GM21390 (cell line): ENCODE results near the gene NT5E.
"Not testable (repeated sequence)": the region's sequence is repeated elsewhere in the genome, so short reads cannot be mapped to it uniquely, and the experiment has no call there.

Experiments
- ATAC-seq: cut with Tn5 transposase; IDR thresholded peaks from one replicate; pipeline ENCODE4 v1.9.1; 2021; ENCODE audit not compliant: unreplicated experiment

The NT5E gene

DNA sequence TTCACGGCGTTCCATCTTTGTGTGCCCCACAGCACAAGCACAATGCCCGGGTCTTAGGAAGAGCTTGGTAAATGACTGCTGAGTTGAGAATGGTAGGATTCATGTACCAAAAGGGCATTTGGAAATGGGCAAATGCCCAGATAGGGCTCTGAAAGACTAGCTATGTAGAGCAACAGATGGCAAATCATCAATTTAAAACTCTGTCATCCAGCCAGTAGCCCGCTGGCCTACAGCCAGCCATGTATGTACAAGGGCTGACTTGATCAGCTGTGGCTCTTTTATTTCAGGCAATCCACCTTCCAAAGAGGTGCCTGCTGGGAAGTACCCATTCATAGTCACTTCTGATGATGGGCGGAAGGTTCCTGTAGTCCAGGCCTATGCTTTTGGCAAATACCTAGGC is 35.1 kb downstream of the NT5E start:
- ATAC-seq, result no peak

DNA sequence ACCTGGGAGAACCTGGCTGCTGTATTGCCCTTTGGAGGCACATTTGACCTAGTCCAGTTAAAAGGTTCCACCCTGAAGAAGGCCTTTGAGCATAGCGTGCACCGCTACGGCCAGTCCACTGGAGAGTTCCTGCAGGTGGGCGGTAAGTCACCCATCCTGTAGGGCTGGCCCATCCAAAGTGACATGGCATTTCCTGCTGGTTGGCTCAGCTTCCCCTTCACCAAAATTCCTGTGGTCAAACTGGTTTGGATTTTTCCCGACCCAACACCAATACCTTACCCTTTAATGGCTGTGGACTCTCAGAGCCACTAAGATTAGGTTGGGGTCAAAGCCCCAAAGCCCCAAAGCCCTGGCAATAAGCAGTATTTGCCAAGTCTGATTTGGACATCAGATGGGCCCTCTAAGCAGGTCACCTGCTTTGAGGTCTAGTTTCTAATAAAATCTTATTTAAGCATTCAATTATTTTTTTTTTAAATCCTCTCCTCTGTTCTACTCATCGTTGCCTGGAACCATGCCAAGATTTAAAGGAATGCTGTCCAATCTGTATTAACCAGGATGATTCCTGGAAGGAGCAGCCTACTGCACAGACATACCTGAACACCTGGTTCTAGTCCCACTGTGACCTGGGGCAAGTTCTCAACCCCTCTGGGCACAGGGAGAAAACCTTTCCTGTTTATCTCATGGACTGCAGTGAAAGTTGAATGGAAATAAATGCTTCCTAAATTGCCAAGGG is 40.8 kb downstream of the NT5E start:
- no peak for ATAC-seq

DNA sequence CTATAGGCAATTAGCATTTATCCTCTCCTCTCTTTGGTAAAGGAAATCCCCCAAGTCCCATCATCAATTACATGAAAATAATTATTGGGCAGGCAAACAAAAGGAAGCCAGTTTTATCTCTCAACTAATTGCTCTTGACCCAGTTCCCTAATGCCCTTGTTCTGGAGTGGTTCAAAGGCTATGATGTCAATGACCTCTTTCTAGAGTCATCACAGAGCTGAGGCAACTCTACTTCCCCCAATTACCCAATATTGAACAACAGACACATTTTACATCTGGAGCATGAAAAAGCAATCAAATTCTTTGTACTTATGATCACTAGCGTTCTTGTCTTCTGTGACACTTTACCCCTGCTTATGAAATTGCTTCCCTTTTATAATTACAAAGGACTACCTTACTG is 43.5 kb downstream of the NT5E start:
- ATAC-seq, result no peak

DNA sequence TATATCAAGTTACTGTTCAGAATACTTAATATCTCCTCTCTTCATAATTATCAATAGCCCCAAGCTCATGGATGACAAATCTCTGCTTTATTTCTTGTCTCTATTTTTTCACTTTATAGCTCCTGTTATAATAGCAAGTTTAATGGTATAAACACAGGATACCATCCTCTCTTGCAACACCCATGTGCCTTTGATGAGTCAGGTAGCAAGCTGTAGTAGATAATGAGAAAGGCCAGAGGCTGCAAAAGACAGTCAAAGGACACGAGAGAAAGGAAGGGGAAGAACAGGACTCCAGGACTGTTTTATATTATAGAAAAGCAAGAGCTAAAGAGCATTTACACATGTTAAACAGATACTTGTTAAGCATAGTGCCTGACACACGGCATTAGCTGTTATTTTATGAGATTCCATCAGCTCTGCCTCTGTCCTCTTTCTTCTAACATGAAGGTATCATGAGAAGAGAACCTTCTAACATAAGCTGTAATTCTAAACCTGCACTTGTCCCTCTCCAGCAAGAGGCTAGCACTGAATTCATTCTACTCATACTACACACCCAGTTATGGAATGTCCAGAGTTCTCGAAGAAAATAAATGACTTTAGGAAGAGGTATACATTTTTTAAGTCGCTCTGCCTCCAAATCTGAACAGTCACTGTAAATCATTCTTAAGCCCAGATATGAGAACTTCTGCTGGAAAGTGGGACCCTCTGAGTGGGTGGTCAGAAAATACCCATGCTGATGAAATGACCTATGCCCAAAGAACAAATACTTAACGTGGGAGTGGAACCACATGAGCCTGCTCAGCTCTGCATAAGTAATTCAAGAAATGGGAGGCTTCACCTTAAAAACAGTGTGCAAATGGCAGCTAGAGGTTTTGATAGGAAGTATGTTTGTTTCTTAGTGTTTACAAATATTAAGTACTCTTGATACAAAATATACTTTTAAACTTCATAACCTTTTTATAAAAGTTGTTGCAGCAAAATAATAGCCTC is 45.0 kb downstream of the NT5E start:
- ATAC-seq, result no peak

DNA sequence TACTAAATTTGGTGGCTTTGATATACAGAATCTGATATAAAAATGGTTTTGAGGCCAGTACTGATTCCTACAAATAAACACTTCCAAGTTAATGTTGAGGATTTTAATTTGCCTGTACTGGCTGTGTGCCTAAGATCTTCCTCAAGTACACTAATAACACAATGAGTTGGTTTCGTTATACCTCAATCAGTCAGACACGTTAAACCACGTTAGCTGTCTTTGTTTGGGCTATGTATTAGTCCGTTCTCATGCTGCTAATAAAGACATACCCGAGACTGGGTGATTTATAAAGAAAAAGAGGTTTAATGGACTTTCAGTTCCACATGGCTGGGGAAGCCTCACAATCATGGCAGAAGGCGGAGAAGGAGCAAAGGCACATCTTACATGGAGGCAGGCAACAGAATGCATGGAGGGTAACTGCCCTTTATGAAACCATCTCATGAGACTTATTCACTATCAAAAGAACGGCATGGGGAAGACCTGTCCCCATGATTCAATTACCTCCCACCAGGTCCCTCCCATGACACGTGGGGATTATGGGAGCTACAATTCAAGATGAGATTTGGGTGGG is 46.2 kb downstream of the NT5E start:
- ATAC-seq, result no peak

DNA sequence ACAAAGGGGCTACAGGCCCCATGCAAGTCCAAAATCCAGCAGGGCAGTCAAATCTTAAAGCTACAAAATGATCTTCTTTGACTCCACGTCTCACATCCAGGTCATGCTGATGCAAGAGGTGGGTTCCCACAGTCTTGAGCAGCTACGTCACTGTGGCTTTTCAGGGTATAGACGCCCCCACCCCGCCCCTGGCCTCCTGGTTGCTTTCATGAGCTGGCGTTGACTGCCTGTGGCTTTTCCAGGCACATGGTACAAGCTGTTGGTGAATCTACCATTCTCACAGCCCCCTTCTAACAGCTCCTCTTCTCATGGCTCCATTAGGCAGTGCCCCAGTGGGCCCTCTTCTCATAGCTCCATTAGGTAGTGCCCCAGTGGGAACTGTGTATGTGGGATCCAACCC is 47.0 kb downstream of the NT5E start:
- ATAC-seq, result no peak

DNA sequence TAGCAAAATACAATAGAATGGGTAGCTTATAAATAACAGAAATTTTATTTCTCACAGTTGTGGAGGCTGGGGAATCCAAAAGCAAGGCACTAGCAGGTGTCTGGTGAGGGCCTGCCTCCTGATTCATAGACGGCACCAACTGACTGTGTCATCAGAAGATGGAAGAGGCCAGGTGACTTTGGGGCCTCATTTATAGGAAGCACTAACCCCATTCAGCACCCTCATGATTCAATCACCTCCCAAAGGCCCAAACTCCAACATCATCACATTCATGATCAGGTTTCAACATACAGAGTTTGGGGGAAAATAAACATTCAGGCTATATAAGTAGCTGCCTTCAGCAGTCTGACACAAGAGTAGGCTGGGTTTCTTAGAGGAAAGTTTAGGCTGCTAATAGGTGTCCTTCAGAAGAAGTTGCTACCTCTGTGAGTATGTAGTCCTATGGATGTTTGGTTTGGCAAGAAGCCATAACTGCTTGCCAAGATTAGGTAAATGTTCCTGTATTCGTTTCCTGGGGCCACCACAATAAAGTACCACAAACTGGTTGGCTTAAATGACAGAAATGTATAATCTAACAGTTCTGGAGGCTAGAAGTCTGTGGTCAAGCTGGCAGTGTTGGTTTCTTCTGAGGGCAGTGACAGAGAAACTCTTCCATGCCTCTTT is 48.8 kb downstream of the NT5E start:
- ATAC-seq, result no peak

DNA sequence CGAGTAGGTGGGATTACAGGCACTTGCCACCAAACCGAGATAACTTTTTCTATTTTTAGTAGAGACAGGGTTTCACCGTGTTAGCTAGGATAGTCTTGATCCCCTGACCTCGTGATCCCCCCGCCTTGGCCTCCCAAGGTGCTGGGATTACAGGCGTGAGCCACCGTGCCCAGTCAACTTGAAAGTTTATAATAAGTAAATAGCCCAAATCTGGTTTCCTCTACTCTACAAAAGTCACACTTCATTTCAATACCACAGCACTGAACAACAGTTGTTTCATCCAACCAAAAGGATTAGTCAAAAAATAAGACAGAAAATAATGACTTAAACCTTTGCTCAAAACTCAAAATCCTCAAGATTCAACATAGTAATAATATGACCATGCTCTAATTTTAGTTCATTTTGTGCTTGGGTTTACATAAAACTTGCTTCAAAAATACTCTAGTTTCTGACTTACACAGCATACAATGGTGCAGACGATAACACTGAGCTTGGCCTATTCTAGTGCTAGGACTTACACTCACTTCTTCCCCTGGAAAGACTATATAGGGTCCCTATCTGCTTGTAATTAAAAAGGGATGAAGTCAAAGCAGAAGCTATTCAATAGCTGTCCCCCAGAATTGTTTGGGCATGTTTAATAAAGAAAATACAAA is 56.7 kb downstream of the NT5E start:
- ATAC-seq, result no peak

- no peak for ATAC-seq
These were observed 66.3 kb downstream of the NT5E start for GRCh38 chr6:85516168-85516567.

DNA sequence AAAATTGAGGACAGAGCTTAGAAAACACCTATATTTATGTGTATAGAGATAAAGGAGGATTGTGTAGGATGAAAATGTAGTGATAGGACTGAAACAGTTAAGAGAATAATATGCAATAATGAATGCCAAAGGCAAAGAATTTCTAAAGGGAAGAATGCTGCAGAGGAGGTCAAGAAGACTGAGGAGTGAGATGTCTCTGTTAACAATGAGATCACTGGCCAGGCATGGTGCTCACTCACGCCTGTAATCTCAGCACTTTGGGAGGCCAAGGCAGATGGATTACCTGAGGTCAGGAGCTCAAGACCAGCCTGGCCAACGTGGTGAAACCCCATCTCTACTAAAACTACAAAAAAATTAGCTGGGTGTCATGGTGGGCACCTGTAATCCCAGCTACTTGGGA is 74.4 kb downstream of the NT5E start:
- ATAC-seq, result not testable (repeated sequence)

DNA sequence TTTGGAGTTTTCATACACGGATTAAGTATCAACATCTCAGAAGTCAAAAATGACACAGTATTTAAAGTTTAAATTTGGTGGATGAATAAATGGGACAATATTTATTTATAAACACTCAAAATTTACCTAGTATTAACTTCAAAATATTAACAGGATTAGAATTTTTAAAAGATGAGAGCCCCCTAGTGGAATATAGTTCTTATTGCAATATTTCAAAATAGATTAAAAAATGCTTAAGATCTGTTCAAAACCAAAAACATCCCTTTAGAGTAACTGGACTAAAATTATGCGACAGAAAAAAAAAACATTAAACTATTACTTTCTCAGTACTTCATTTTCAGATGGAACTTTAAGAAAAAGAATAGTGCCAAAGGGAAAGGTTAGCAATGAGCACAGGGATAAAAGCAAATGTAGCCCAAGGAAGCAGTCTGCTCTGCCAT is 87.2 kb downstream of the NT5E start:
- ATAC-seq, result no peak

GRCh38 chr6:85544776-85545175 is 94.9 kb downstream of the NT5E start:
- ATAC-seq, result no peak
